B cell (primary cell): ENCODE results near the gene FKBP14.

ENCODE experiments used
- EZH2 ChIP-seq: IDR thresholded peaks from 2 replicates; pipeline ENCODE4 v1.6.1; 2012; ENCODE audit warnings: borderline replicate concordance, low read depth, mild to moderate bottlenecking, moderate library complexity, low read length; ENCODE audit not compliant: insufficient read depth, poor library complexity, severe bottlenecking
- TF ChIP-seq, protein P1 (sequence below): fragments of 200-600 bp; IDR thresholded peaks from one replicate; pipeline ENCODE4 v1.8.0; 2022; ENCODE audit warnings: antibody characterized with exemption, mild to moderate bottlenecking

DNA sequence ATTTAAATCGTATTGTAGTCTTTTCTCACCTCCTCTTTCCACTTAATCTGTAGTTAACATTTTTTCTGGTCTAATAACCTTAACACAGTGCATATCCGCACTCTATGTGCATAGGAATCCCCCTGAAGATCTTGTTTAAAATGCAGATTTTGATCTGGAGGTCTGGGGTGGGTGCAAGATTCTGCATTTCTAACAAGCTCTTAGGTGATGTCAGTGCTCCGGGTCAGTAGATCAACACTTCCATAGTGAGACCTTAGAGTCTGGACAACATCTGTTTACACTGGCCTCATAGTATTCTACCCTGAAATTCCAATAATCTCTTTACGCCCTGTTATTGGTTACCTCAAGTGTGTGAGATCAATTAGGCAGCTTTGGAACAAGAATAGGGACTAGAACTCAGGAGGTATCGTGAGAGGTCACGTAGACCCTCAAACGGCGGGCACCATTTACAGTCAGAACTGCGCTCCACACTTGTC lies 1.3 kb upstream of the FKBP14 start:
- TF ChIP-seq, protein P1, sequence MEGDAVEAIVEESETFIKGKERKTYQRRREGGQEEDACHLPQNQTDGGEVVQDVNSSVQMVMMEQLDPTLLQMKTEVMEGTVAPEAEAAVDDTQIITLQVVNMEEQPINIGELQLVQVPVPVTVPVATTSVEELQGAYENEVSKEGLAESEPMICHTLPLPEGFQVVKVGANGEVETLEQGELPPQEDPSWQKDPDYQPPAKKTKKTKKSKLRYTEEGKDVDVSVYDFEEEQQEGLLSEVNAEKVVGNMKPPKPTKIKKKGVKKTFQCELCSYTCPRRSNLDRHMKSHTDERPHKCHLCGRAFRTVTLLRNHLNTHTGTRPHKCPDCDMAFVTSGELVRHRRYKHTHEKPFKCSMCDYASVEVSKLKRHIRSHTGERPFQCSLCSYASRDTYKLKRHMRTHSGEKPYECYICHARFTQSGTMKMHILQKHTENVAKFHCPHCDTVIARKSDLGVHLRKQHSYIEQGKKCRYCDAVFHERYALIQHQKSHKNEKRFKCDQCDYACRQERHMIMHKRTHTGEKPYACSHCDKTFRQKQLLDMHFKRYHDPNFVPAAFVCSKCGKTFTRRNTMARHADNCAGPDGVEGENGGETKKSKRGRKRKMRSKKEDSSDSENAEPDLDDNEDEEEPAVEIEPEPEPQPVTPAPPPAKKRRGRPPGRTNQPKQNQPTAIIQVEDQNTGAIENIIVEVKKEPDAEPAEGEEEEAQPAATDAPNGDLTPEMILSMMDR = no peak
- no peak for TF ChIP-seq EZH2
